DMS114 treated with DMSO at 0.1 percent for 48 hours (cell line): ENCODE data around the gene CDV3.

ENCODE experiments used
- DNase-seq: peaks from one replicate; lab custom pipeline; 2025; ENCODE audit not compliant: unreplicated experiment; lab: John Stamatoyannopoulos, UW

The CDV3 gene

DNA sequence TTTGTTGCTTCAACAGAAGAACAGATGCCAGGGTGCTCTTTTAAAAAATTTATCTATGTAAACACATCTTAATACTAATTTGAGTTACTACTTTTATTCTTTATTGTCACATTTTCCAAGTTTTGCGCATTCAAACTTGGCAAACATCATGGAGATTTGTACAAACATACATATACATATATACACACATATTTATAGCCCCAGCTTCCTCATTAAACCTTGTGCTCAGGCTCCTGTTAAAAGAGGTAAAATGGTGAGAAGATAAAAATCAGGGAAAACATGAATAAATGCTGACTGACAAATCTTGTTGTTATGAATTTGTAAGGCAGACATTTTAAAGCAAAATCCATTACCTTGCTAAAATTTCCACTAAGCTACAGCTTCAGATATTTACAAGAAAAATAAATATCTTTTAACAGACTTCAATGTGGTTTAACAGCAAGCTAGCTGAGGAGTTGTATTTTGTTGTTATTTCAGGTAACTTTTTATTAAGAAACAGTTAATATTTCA is 27.1 kb downstream of the CDV3 start:
- no peak for DNase-seq

DNA sequence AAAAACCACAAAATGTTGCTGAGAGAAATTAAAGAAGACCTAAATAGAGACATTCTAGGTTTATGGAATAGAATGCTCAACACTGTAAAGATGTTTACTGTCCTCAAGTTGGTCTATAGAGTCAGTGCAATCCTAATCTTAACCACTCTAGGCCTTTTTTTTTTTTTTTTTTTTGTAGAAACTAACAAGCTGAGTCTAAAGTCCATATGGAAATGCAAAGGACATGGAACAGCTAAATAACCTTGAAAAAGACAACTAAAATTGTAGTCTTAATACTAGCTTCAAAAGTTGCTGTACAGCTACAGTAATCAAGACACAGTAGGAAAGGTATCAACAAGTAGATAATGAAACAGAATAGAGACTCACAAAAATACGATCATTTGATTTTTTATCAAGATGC is 32.9 kb downstream of the CDV3 start:
- DNase-seq = no peak

DNA sequence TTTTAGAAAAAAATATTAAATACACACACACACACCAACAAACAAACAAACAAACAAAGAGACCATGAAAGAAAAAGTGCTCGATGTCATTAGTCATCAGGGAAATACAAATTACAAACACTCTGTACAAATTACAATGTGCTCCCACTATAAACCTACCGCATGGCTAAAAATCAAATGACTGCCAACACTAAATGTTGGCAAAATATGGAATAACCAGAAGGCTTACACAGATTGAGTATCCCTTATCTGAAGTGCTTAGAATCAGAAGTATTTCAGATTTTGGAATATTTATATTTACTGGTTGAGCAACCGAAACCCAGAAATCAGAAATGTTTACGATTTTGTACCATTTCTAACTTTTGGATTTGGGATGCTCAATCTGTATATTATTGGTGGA is 33.4 kb downstream of the CDV3 start:
- DNase-seq = no peak

DNA sequence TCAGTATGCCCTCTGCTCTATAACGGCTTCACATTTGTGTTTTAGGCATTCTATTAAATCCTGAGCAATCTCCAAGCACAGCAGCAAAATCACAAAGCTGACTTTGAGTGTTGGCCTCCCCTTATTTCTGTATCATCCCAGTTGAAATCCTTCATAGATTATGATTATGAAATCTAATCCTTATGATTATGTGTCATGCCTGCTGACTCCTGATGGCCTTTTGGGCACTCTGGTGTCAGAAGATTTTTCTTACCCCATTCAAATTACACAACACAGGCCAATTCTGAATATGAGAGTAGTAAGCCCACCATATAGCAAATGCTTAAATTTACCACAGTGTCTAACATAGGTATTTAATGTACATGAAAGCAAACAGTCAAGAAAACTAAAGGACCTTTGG is 34.3 kb downstream of the CDV3 start:
- DNase-seq = no peak

DNA sequence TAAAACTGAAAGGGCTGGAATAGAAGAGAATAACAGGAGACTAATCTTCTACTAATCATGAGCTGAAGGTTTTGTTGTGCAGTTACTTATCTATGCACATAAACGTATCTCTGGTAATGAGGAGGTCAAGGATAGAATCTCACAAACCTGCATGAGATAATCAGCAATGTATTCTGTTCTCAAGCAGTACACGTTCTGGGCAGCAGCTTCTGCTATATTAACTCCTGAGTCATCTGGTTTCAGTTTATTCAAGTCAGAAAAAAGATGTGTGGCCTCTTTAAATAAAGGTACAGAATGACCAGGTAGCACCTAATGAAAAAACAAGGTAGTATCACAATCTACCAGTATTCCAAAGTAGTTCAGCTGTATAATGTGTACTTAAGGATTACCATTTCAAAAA is 34.9 kb downstream of the CDV3 start:
- no peak for DNase-seq

DNA sequence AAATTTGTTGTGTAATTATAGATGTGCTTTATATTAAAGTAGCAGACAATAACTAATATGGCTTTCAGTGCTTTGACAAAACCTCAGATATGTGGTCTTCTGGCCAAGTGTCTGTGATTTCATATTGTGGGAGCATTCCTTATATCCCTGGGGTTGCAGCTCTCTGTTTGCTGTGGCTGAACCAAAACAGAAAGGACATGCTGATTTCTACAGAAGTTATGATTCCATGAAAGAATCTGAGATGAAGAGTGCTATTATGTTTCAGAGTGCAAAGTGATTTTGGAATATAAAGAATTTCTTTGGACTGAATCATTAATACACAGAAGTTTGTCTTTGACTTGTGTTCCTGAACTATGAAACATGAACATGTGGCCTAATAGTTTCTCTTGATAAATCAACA is 36.5 kb downstream of the CDV3 start:
- DNase-seq = no peak

DNA sequence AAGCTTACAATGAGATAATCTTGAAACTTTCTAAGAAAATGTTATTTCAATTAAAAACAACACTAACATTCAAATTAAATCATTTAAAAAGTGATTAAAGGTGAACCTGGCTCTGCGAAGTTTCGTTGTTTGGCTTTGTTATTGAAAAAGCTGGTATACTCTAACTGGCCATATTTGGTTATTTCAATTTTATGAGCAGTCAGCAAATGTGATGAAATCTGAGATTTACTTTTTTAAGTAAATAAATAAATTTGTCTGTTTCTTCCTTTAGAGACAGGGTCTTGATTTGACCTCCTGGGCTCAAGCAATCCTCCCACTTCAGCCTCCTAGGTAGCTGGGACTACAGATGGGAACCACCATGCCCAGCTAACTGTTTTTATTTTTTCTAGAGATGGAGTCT is 38.0 kb downstream of the CDV3 start:
- no peak for DNase-seq

DNA sequence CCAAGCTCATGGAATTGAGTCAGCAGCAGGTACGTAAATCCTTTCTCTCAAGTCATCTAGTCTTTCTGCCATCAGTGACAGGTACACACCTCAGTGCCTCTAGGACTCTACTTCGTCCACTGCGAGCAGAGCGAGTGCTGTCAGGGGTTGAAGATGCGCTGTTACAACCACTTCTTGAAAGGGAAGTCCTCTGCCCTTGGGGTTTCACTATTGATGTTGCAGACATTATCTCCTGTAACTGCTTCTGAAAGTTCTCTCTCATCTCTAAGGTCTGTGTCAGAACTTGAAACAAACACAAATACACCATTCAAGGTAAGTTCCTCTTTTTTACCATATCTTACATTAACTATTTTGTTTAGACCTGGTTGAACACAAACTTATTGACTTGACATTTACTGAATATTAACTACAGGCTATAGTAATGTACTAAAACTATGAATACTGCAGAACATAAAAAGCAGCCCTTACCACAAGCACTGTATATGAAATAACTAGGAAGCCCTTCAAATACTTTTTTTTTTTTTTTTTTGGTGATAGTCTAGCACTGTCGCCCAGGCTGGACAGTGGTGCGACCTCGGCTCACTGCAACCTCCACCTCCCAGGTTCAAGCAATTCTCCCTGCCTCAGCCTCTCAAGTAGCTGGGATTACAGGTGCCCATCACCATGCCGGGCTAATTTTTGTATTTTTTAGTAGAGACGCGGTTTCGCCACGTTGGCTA is 46.7 kb downstream of the CDV3 start:
- DNase-seq = no peak

DNA sequence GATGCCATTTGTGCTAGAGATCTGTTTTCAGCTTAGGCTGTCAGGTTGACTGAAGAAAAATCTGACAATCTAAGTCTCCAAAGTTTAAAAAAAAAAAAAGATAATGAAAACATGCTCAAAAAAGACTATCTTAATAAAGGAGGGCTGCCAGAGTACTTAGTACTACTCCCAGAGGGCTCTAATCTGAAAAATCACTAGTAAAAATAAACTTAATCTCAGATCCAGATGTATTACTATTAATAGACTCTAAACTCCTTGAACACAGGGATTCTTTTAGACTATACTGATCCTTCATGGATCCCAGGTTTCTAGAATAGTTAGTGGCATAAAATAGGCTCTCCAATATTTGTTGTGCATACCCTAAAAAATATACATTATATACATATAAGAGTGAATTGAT is 54.3 kb downstream of the CDV3 start:
- DNase-seq = no peak

DNA sequence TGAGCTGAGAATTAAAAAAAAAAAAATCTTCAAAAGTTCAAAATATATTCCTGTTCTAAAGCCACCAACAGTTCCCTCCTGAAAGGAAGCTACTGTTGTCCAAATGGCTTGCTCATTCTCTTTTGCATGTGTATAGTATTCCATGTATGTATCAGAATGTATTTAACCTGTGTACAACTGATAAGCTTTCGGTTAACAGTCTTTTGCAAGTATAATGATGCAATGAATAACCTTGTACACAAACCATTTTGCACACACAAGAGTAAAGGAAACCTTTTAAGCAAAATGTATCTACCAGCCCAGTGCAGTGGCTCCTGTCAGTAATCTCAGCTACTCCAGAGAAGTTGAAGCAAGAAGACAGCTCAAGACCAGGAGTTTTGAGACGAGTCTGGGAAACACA is 55.7 kb downstream of the CDV3 start:
- no peak for DNase-seq

DNA sequence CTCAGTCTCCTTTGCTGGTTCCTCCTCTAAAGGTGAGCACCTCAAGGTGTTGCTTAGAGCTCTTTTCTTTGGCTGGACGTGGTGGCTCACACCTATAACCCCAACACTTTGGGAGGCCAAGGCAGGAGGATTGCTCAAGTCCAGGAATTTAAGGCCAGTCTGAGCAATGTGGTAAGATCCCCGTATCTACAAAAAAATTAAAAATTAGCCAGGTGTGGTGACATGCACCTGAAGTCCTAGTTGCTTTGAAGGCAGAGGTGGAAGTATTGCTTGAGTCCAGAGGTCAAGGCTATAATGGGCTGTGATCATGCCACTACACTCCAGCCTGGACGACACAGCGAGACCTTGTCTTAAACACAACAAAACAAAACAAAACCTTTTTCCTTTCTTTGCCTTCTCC is 60.0 kb downstream of the CDV3 start:
- DNase-seq = no peak
